CD4-positive, alpha-beta T cell (primary cell): ENCODE measurements around the gene IQSEC1. TPM values are rescaled to one million over a fixed set of nuclear protein-coding genes. Genes with fewer than 3 reads are reported as not detected.

ENCODE experiments used
- ATAC-seq: fragments of 200-7000 bp; cut with Tn5 transposase; one replicate; pipeline ENCODE4 v1.10.0; 2022; ENCODE audit warnings: mild to moderate bottlenecking; ENCODE audit not compliant: poor library complexity
- CTCF ChIA-PET: fragments of 350-600 bp; sonication (Branson Sonifier 250); formaldehyde crosslinking; loops from one replicate; lab custom pipeline; 2021; ENCODE audit warnings: antibody characterized with exemption, inconsistent platforms; lab: Charles Lee
- POLR2A ChIA-PET: fragments of 350-600 bp; sonication (Branson Sonifier 250); formaldehyde crosslinking; loops from one replicate; lab custom pipeline; 2021; ENCODE audit warnings: antibody characterized with exemption, inconsistent platforms; lab: Charles Lee
- DNase-seq, 14 experiments: peaks; one replicate each; pipeline ENCODE4 v3.0.0-alpha.2; 2013 to 2020; ENCODE audit warnings: mixed read lengths in 2 of 14
- H3K27ac ChIP-seq, 2 donors: one replicate each; pipeline versions ENCODE4 v1.5.1 to v1.7.0; 2013; ENCODE audit warnings: low read length in 2 of 2, low read depth in 1 of 2, mild to moderate bottlenecking in 1 of 2
- H3K27me3 ChIP-seq, 2 experiments: 1 replicate in 1 of 2; 2 replicates in 1 of 2; pipeline versions ENCODE4 v1.6.1 to v1.7.0; 2013; ENCODE audit warnings: low read length in 2 of 2, control low read depth in 1 of 2, mild to moderate bottlenecking in 1 of 2, moderate library complexity in 1 of 2; ENCODE audit not compliant: insufficient read depth in 2 of 2, control insufficient read depth in 1 of 2
- H3K36me3 ChIP-seq: one replicate; pipeline ENCODE4 v1.6.1; 2013; ENCODE audit warnings: low read length, control low read depth; ENCODE audit not compliant: insufficient read depth
- H3K4me1 ChIP-seq: one replicate; pipeline ENCODE4 v1.6.1; 2013; ENCODE audit warnings: low read length, control low read depth; ENCODE audit not compliant: insufficient read depth
- H3K4me3 ChIP-seq: one replicate; pipeline ENCODE4 v1.5.1; 2013; ENCODE audit warnings: mild to moderate bottlenecking, low read length, moderate library complexity
- H3K9me3 ChIP-seq, 2 experiments: 1 replicate in 1 of 2; 2 replicates in 1 of 2; pipeline versions ENCODE4 v1.6.1 to v1.7.0; 2013; ENCODE audit warnings: low read length in 2 of 2, mild to moderate bottlenecking in 2 of 2, control low read depth in 1 of 2, moderate library complexity in 1 of 2; ENCODE audit not compliant: control insufficient read depth in 1 of 2, insufficient read depth in 1 of 2
- H3K27ac Mint-ChIP-seq: one replicate; pipeline ENCODE4 v1.8.0; 2020; ENCODE audit warnings: mixed read lengths
- H3K27me3 Mint-ChIP-seq: one replicate; pipeline ENCODE4 v1.8.0; 2021; ENCODE audit warnings: mixed read lengths
- H3K36me3 Mint-ChIP-seq: one replicate; pipeline ENCODE4 v1.8.0; 2021; ENCODE audit warnings: low read depth, mixed read lengths
- H3K4me1 Mint-ChIP-seq: one replicate; pipeline ENCODE4 v1.8.0; 2021; ENCODE audit warnings: low read depth, mixed read lengths
- H3K4me3 Mint-ChIP-seq: one replicate; pipeline ENCODE4 v1.8.0; 2020; ENCODE audit warnings: mild to moderate bottlenecking, mixed read lengths
- H3K9me3 Mint-ChIP-seq: one replicate; pipeline ENCODE4 v1.8.0; 2020; ENCODE audit warnings: mixed read lengths
- intact Hi-C, 2 experiments: fragments of 100-400 bp; cut with DNase I in 1 of 2; cut with micrococcal nuclease in 1 of 2; formaldehyde crosslinking; loops; one replicate each; pipeline versions ENCODE4 v1.15.1 to v1.9.0; 2023 to 2025; cut with DNase I, micrococcal nuclease
- total RNA-seq, 174 experiments: library from RNA in 2 of 174; stranded (reverse) in 2 of 174; gene quantifications; one replicate each; pipeline ENCODE4 v1.2.3 and lab custom pipeline; 2021 to 2026
- TF ChIP-seq, protein P1 (sequence below): fragments of 200-600 bp; IDR thresholded peaks from one replicate; pipeline ENCODE4 v1.8.0; 2022; ENCODE audit warnings: antibody characterized with exemption, mild to moderate bottlenecking

The IQSEC1 gene
- total RNA-seq, 2 experiments from 2014 or later: 102 to 108 TPM

DNA sequence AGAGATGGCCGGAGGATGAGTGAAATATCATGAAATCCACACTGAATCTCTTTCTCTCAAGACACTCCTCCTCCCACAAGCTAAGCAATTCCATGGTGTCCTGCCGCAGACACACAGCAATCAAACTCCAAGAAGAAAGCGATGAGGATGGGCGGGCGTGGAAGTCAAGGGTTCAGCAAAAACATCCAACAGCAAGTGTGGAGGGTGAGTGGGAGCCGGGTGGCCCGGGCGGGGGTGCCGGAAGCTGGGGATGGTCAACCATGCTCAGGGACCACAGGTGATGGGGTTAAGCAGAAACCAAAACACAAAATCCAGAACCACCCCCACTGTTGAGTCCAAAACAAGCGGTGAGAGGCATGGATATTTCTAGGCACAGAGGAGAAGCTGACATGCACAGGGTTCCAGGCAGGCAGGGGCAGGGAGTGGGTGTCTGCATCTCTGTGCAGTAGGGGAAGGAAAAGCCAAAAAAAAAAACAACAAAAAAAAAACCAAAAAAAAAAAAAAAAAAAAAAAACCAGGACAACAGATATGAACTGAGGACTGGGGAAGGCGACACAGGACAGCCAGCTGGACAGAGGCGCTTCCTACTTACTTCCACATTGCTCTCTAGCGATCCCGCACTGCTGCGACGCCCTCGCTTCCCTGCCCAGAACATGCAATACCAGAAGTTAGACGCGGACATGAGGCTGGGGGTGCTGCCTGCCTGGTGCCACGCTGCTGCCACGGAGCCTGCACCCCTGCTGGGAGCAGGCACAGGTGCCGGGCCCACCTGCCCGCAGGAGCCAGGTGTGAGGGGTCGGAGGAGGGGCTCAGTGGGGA lies 170.8 kb downstream of the IQSEC1 start:
- H3K27ac ChIP-seq: no peak overlapping the region
- no peak for DNase-seq
- H3K36me3 Mint-ChIP-seq: peaks cover 79% of the 10 kb centered on the region
- no peaks in the 10 kb centered on the region for H3K4me1 ChIP-seq
- peak overlapping the region; percentile 27 for H3K27ac Mint-ChIP-seq
- no peaks in the 10 kb centered on the region for H3K27me3 ChIP-seq
- H3K27me3 Mint-ChIP-seq: no peaks in the 10 kb centered on the region
- no peak for ATAC-seq
- H3K4me3 ChIP-seq: no peak overlapping the region
- POLR2A ChIA-PET: no interaction called here
- CTCF ChIA-PET: no interaction called here
- intact Hi-C loops: no loop called here
- TF ChIP-seq, protein P1, sequence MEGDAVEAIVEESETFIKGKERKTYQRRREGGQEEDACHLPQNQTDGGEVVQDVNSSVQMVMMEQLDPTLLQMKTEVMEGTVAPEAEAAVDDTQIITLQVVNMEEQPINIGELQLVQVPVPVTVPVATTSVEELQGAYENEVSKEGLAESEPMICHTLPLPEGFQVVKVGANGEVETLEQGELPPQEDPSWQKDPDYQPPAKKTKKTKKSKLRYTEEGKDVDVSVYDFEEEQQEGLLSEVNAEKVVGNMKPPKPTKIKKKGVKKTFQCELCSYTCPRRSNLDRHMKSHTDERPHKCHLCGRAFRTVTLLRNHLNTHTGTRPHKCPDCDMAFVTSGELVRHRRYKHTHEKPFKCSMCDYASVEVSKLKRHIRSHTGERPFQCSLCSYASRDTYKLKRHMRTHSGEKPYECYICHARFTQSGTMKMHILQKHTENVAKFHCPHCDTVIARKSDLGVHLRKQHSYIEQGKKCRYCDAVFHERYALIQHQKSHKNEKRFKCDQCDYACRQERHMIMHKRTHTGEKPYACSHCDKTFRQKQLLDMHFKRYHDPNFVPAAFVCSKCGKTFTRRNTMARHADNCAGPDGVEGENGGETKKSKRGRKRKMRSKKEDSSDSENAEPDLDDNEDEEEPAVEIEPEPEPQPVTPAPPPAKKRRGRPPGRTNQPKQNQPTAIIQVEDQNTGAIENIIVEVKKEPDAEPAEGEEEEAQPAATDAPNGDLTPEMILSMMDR: no peak
- no peak overlapping the region for H3K4me3 Mint-ChIP-seq
- H3K9me3 Mint-ChIP-seq: no peaks in the 10 kb centered on the region
- peaks cover 83% of the 10 kb centered on the region for H3K36me3 ChIP-seq
- no peaks in the 10 kb centered on the region for H3K4me1 Mint-ChIP-seq
- peaks cover 0 to 3% of the 10 kb centered on the region in 2 experiments for H3K9me3 ChIP-seq

DNA sequence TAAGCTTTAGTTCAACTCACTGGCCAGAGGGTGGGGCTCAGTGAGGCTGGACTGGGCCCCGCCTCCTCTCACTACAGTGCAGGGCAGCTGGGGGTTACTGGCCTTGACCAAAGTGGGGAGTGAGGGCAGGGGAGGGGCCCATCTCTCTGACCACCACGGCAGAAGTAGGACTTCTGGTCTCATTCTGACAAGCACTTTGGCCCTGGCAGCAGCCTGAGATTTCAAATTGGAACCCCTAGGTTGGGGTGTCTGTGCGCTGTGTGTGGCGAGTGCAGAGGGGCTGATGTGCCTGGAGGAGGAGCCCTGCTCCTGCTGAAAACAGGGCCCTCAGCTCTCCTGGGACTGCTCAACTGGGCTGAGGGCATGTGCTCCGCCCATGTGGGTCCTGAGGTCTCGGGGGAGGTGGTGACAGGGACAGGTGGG lies 171.6 kb downstream of the IQSEC1 start:
- H3K27me3 Mint-ChIP-seq: no peaks in the 10 kb centered on the region
- TF ChIP-seq, protein P1: no peak
- DNase-seq (no peak), ATAC-seq (no peak)
- no peak overlapping the region for H3K4me3 Mint-ChIP-seq
- Histone ChIP-seq H3K4me1 (no peaks in the 10 kb centered on the region), H3K27me3 (no peaks in the 10 kb centered on the region), H3K36me3 (peaks cover 76% of the 10 kb centered on the region), H3K4me3 (no peak overlapping the region), H3K9me3 (peaks cover 0 to 3% of the 10 kb centered on the region in 2 experiments), H3K27ac (no peak overlapping the region)
- no peaks in the 10 kb centered on the region for H3K4me1 Mint-ChIP-seq
- H3K27ac Mint-ChIP-seq: no peak overlapping the region
- H3K9me3 Mint-ChIP-seq: no peaks in the 10 kb centered on the region
- H3K36me3 Mint-ChIP-seq: peaks cover 77% of the 10 kb centered on the region
- intact Hi-C loops: no loop called here
- ChIA-PET POLR2A (no interaction called here), CTCF (no interaction called here)

DNA sequence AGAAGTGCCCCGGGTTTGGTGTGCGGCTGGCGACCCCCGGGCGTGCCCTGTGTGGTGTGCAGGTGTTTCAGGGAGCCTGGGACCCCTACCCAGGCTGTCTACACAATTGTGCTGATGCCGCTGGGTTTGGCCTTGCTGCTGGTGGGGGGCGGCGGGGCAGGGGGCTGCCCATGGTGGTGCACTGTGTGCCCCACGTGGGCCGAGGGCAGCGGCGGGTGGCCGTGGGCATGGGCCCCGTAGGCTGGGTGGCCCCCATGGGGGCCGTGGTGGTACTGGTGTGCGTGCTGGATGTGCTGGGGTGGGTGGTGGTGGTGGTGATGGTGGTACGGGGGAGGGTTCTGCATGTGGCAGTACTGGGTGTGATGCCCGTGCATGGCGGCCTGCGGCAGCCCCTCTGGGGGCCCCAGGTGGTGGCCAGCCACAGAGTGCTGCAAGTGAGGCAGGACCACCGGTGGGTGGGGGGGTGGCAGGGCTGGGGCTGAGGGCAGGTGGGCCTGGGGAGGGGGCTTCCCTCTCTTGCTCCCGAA lies 172.3 kb downstream of the IQSEC1 start:
- intact Hi-C loops: no loop called here
- POLR2A ChIA-PET: no interaction called here

More for the DNA sequence above, 172.3 kb downstream of the IQSEC1 start:
- H3K9me3 Mint-ChIP-seq: no peaks in the 10 kb centered on the region
- CTCF ChIA-PET: no interaction called here
- no peaks in the 10 kb centered on the region for H3K4me1 ChIP-seq
- peaks cover 0 to 3% of the 10 kb centered on the region in 2 experiments for H3K9me3 ChIP-seq
- H3K36me3 ChIP-seq: peaks cover 69% of the 10 kb centered on the region
- H3K4me3 Mint-ChIP-seq: no peak overlapping the region
- H3K27me3 ChIP-seq: no peaks in the 10 kb centered on the region
- no peaks in the 10 kb centered on the region for H3K27me3 Mint-ChIP-seq
- no peak overlapping the region for H3K27ac ChIP-seq
- no peak overlapping the region for H3K4me3 ChIP-seq
- TF ChIP-seq, protein P1: no peak
- no peak for ATAC-seq
- H3K27ac Mint-ChIP-seq: no peak overlapping the region
- DNase-seq: no peak
- H3K36me3 Mint-ChIP-seq: peaks cover 74% of the 10 kb centered on the region
- no peaks in the 10 kb centered on the region for H3K4me1 Mint-ChIP-seq
